Subcutaneous adipose tissue (tissue), 4 donors: ENCODE results near the gene MICALL1. TPM values are rescaled to one million over a fixed set of nuclear protein-coding genes. Genes with fewer than 3 reads are reported as not detected.

Experiments used
- CTCF ChIP-seq: fragments of 450-650 bp; IDR thresholded peaks from one replicate; pipeline ENCODE4 v1.5.1; 2016; ENCODE audit warnings: low read depth, mild to moderate bottlenecking, control low read depth, antibody characterized with exemption, moderate library complexity
- total RNA-seq, 4 donors: library from RNA; depleted of rRNA; stranded (reverse); fragments of >200 nt; gene quantifications; one replicate each; pipeline ENCODE4 v1.1.0, GENCODE V29; 2016

The MICALL1 gene
- total RNA-seq, 4 donors from 2014 or later: 6.2 to 24.5 (median 8.0) TPM

DNA sequence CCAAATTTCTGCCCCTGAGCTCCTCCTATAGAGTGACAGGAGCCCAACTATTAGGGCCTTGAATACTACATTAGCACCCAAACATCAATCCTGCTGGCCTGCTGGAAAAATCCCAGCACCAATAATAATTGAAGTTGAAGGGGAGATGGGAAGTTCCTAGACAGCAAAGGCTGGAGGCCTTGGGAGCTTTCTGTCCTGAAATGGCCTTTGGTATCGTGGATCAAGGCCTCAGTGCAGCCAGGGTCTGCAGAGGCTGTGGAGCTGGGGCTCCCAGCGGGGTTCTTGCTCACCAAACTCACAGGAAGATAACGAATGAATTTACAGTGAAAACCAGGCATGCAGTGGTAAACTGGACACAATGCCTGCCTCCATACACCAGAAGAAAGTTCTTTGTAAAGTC is 9.2 kb upstream of the MICALL1 start:
- no peak for TF ChIP-seq CTCF

GRCh38 chr22:37897807-37898206 is 8.3 kb upstream of the MICALL1 start:
- TF ChIP-seq CTCF: no peak

DNA sequence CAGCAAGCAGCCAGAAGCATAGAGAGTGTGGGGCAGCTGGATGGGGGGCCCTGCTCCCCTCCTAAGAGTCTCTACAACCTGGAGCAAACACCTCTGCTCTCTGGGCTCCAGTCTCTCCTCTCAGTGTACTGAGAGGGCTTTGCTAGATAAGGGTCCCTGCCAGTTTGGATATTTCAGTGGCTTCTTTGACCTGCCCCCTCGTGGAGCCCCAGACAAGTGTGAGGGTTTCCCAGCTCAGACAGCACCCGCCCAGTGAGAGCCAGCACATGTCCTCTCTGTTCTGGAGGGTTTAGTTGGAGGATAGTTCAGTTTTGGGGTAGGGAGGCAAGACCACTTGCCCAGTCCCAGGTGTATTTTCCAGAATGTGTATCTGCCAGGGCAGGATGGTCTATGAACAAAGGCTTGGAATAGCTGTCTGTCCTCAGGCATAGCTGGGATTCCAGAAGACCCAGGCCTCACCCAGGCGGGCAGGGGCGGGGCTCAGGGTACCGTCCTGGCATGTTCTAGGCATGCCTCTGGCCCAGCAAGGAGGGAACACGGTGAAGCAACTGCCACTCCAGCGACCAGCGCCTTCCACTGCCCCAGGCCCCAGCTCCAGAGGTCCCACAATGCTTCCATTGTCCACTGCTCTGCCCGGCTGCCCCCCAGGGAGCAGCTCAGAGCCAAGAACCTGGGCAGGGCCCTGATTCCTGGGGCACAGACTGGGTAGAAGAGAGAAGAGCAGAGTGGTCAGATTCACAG is 7.5 kb upstream of the MICALL1 start:
- TF ChIP-seq CTCF: no peak

DNA sequence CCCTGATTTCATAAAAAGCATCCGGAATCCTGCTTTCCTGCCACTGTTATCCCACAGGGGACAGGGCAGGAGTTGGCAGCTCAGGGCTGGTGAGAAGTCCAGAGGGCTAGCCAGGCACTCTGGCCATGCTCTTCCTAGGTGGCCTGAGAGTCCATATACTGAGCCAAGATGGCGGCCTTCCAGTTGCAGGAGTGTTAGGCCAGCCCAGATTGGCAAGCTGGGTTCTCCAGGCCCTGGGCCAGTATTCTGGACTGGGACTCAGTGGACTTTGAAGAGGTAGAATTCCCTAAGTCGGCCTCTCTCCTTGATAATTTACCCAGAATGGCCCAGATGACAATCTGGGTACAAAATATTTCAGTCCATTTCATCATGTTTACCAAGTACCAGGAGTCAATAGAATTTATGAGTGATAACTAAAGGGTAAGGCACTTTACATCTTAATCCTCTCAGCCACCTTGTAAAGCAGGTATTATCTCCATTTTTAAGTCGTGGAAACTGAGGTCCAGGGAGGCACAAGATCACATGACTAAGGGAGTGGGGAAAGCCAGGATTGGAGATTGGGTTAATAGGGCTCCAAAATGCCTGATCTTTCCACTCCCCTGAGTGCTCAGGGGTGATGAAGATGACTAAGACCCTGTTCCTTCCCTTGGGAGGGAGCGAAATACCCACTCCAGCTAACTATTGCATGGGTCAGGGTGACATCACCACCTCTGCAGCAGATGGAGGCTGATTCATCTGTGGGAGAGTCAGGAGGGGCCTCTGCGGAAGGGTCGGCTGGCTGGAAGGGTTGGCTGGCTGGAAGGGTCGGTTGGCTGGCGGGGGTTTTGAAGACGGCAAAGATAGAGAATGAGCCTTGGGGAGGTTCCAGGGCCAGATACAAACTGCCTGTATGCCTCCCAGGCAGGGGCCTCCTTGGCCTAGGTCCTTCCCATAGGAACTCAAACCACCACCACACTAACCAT is 1.2 kb upstream of the MICALL1 start:
- no peak for TF ChIP-seq CTCF

DNA sequence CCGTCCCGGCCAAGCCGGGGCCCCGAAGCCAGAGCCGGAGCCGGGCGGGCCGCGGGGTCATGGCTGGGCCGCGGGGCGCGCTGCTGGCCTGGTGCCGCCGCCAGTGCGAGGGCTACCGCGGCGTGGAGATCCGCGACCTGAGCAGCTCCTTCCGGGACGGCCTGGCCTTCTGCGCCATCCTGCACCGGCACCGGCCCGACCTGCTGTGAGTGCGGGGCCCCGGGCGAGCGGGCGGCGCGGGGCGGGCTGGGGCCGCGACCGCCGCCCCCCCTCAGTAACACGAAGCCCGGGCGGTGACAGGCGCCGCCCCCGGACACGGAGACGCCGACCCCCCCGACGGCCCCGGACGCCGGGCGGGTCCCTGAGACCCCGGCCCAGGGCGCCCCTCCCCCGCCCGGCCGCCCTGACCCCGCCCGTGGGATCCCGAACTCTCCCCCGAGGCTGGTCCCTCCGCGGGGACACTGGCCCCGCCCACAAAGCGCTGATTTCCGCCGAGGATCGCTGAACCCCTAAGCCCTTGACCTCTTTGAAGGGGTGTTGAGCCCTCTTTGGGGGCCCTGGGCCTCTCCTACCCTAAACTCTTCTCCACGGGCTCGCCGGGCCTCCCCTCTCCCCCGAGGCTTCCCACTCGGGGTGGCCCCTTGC is 389 bp downstream of the MICALL1 start:
- TF ChIP-seq CTCF: no peak

DNA sequence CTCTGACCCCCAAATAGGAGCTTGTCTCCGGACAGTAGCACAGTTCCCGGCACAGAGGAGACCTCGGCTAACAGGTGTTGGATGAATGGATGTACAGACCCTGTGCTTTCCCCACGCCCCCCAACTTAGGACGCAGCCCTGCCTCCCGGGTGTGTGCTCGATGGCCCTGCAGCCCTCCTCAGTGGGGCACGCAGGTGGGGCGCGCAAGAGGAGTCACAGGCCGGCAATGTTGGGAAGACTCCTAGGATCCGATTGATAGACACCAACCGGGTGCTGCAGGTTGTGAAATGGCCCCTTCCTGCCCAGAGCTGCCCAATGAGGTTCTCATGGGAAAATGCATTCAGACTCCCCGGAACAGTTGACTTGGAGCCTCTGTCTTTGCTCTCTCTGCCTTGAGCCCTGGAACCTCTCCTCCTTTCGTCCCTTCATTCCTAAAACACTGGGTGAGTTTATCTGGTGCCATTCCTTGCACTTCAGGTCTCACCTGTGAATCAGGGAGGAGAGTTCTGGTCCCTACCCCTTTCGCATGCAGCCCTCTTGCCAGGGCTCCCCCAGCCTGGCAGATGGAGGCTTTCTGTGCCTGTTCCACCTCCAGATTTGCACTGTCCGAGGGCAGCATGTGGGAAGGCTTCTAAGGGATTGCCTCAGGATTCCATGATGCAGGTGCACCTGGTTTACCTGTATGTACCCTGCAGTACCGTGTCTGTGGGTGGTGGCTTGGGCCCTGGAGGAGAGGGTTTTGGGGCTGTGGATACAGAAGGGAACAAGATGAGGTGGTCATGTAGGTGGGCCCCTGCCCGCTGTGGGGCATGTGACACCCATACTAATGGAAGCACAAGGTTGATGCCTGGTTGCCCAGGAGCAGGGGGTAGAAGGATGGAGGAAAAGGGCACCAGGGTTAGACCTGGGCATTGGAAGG is 1.2 kb downstream of the MICALL1 start:
- TF ChIP-seq CTCF: no peak
